GM19238 (cell line): ENCODE measurements around the gene COL23A1.

Experiments
- DNase-seq: peaks from one replicate; pipeline ENCODE4 v3.0.0; 2011; ENCODE audit warnings: low spot score; ENCODE audit not compliant: insufficient read length

COL23A1 gene

DNA sequence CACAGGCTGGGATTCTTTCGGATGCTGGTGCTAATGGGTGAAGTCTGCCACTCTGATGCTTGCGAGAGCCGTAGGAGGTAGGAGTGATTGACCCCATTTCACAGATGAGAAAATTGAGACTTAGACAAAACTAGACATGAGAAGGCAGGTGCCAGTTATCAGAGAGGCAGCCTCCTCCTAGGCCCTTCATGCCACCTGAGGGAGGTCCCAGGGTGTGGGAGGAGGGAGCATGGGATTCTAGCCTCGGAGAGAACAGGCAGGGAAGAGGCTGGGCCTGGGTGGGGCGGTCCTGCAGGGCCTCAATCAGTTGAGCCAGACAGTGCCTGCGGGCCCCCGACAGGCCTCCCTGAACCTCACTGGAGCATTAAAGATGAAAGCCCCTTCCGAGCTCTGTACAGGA lies 112.4 kb downstream of the COL23A1 start:
- DNase-seq: no peak

- no peak for DNase-seq
These were observed 113.0 kb downstream of the COL23A1 start for GRCh38 chr5:178476972-178477754.

DNA sequence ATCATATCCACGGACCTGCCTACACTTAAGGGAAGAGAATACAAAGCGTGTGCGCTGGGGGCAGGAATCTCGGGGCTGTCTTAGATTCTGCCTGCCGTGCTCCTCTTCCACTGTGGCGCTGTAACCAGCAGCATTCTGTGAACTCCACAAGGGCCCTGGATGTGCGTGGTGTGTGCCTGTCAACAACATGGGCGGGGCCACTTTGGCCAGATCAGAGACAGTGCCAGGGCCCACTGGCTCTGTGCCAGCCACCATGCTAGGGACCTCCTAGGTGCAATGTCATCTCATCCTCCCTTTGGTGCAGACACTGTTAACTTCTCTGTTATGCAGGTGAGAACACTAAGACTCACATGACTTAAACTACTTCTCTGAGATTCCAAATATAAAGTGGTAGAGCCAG lies 113.7 kb downstream of the COL23A1 start:
- no peak for DNase-seq

DNA sequence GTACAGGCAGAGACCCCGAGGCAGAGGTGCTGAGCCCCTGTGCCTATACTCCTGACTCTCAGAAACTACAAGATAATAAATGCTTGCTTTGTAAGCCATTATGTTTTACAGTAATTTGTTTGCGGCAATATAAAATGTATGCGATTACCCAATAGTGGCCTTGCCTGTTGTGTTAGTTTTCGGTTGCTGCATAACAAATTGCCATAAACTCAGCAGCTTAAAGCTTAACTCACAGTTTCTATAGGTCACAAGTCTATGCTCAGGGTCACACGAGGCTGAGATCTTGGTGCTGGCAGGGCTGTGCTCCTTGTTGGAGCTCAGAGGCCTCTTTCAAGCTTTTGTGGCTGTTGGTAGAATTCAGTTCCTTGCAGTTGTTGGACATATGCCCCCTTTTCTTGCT lies 114.8 kb downstream of the COL23A1 start:
- no peak for DNase-seq

DNA sequence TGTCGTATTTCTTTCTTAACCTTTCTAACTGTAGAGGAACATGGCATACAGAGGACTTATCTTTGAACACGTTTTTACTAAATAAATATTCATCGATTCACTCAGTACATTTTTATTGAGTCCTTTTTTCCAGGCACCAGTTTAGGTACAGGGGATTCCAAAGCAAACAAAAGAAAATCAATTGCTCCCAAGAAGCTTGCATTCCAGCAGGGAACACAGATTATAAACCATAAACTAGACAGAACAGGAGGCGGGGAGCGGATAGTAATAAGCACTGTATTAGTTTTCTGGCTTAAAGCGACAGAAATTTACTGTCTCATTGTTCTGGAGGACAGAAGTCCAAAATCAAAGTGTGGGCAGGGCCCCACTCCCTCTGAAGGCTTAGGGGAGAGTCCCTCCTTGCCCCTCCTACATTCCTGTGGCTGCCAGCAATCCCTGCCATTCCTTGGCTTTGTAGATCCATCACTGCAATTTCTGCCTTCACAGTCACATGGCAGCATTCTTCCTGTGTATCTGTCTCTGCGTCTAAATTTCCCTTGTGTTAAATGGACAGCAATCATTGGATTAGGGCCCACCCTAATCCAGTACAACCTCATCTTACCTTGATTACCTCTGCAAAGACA lies 115.5 kb downstream of the COL23A1 start:
- no peak for DNase-seq

- no peak for DNase-seq
These were observed 116.3 kb downstream of the COL23A1 start for GRCh38 chr5:178473854-178474253.

DNA sequence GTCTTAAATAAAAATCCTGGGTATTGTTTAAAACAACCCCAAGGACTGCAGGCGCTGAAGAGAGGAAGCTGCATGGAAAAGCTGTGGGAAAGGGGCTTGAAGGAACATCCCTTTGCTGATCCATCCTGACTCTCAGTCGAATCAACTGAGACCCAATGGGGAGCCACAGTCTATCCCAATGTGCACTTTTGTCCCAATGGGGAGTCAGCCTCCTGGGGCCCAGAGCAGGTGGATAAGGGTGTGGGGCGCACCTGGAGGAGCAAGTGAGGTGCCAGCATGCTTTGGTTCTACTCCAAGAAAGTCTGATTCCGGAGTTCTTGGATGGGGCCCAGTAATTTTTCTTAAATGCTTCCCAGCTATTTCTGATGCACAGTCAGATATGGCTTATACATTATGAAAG lies 118.1 kb downstream of the COL23A1 start:
- no peak for DNase-seq

DNA sequence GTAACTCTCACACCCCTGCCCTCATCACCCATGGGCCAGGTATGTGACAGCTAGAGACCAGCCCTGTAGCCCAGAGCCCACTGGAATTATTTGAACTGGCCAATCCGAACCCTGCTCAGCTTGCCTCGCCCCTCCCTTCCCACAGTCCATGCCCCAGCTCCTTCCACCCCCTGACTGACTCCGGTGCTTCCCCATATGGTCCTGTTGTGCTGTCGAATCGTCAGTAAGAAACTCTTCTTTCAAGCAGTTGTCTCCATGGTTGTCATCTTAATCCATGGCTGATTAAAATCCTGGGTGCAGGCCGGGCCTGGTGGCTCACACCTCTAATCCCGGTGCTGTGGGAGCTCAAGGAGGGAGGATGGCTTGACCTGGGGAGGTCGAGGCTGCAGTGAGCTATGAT lies 118.5 kb downstream of the COL23A1 start:
- no peak for DNase-seq

DNA sequence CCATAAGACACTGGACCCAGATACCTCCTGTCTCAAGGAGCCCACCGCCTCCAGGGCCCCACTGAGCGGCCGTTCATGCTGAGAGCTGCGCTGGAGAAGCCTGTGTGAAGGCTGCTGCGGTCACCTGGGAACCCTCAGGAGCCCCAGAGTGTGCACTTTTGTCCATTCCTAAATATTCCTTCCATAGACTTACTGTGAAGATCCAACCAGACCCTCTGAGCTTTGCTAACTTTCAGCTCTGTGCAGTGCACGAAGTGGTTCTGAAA lies 119.5 kb downstream of the COL23A1 start:
- no peak for DNase-seq

DNA sequence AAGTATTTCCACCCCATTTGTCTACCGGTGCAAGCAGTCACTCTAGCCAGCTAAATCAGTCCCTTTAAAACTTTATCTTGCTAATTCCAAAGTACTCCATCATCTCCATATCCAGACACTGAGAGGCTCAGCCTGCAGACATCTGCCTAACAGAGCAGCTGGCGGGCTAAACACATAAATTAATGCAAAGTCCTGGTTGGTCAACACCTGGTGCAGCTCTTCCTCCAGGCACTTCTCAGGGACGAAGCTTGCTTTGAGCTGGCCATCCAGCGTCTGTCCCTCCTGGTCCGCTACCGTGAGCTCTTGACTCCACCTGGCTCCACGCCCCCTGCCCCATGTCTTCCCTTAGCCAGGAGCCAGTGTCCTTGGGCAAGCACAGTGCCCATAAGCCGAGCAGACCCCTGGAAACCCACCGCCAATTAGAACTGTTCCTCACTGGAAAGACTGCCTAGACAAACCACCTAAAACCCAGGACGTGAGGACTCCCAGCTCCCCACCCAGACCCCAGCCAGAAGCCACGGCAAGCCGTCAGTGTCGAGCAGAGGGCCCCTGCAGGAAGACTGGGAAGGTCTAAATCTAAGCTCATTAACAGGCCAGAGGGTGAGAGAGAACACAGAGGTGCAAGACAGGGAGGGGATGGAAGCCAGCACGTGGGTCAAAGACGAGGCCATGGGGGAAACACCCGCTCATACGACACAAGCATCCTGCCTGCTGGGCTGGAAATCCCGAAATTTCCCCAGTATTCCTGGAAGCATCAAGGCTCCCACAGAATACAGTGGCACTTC lies 120.0 kb downstream of the COL23A1 start:
- DNase-seq: no peak

GRCh38 chr5:178469011-178469974 lies 120.9 kb downstream of the COL23A1 start:
- no peak for DNase-seq

DNA sequence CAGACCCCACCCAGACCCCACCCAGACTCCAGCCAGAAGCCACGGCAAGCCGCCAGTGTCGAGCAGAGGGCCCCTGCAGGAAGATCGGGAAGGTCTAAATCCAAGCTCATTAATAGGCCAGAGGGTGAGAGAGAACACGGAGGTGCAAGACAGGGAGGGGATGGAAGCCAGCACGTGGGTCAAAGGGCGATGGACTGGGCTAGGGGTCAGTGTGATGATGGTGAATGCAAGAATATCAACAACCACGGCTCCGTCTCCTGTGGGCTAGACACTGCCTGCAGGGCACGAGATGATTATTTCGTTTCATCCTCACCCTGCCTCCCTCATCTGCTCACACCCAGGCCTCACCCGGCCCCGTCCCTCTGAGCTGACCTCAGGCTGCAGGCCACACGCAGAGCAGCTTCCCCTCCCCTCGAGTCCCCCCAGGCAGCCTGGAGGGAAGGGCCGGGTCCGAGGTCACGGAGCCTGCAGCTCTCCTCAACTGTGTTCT lies 122.0 kb downstream of the COL23A1 start:
- DNase-seq: no peak

DNA sequence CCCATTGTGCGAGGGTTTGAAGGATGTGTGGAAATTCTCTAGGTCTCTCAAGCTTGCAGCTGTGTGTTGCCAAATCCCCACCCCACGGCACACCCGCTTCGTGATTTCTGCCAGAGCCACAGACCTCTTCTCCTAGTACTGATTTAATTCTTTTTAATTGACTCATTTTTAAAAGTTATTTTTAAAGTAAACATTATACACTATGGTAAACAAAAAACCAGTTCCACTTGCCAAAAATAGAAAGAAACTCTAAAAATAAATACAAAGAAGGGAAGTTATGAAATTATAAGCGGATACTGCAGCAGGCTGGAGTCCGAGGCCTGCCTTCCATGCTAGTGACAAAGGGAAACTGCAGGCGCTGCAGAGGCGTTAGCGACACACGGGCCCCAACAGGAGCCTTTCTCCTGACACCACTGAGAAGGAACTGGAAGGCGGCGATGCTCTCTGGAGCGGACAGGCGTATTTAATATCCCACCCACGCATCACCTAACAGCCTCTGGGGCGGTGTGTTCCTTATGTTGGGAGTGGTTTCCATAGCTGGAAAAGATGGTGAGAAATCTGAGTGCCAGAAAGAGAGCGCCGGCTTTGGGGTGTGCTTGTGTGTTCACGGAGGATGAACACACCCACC lies 122.5 kb downstream of the COL23A1 start:
- DNase-seq: no peak

DNA sequence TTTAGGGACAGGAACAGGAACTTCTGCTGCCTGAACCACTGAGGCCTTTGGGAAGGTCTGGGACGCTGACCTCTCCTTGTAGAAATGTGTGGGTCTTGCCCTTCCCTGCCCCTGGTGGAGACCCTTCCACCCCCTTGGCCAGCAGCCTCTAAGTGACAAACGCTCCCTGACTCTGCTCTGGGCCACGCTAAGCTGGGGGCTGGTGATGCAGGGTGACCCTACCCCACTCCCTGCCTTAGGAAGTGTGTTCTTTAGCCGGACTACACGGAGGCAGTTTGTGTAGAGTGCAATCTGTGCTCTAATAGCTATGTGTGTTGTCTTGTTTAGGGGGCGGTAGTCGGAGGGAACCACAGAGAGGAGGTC lies 123.0 kb downstream of the COL23A1 start:
- DNase-seq: no peak

DNA sequence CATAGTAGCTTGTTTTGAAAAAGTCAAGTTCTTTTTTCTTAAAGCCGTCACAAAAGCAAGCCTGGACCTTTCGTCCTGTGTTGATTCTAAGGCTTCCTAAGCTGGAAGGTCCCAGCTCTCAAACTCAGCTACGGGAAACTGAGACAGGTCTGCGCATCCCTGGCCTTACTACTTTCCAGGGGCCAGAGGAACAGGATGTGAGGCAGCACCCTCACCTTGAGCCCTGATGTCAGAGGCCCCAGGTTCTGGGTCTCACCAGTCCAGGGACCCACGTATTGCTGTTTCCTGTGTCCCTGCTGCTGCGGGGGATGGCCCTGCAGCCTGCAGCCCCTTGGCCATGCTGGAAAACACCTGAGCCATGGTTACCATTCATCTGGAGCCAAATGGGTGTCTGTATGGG lies 123.9 kb downstream of the COL23A1 start:
- no peak for DNase-seq

- DNase-seq: no peak
These were observed 124.3 kb downstream of the COL23A1 start for GRCh38 chr5:178465861-178466288.

- DNase-seq: no peak
These were observed 124.8 kb downstream of the COL23A1 start for GRCh38 chr5:178465228-178465860.

GRCh38 chr5:178464431-178465048 lies 125.7 kb downstream of the COL23A1 start:
- no peak for DNase-seq

DNA sequence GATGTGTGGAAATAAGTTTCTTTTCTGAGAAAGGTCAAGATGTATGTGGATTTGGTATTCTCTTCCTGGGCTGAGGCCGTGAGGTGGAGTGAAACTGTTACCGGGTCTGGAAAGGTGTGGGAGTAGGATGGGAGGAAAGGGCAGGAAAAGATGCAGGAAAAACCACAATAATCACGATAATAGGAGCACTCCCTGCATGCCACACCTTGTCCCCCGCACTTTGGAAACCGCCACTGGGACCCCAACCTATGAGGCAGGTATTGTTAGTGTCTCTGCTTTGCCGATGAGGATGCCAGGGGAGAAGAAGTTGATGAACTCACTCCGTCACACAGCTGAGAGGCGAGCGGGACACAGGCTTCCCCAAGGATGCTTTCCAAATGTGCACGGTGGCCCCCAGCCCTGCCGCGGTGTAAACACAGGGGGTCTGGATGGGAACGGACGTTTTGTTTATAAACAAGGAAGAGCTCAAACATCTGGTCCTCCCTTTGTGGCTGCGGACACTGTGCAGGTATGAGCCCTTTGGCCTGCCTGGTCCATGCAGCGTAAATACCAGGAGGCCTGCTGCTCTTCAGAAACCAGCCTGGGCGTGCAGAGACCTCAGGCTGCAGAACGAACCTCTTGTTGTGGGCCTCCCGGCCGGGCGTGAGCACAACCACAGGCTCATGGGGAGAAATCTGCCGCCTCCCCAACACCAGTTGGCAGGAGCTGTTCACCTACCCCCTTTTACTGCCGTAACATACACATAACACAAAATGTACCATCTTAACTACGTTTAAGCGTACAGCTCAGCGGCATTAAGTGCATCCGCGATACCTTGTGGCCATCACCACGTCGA lies 126.7 kb downstream of the COL23A1 start:
- no peak for DNase-seq
